T-cell (primary cell): ENCODE data around the gene DAZL. TPM values are rescaled to one million over a fixed set of nuclear protein-coding genes. Genes with fewer than 3 reads are reported as not detected.

Experiments used
- ATAC-seq, 4 experiments: fragments of 200-7000 bp in 3 of 4; fragments of 150-1000 bp in 1 of 4; cut with Tn5 transposase; replicated peaks in 1 of 4; 1 replicate in 3 of 4; 2 replicates in 1 of 4; pipeline ENCODE4 v1.10.0; 2021; ENCODE audit warnings: moderate library complexity in 3 of 4, mild to moderate bottlenecking in 2 of 4, moderate number of reproducible peaks in 1 of 4
- CTCF ChIA-PET, 2 donors: fragments of 300-600 bp; sonication (Branson Sonifier 250); formaldehyde crosslinking; loops; one replicate each; lab custom pipeline; 2022; ENCODE audit warnings: antibody characterized with exemption in 2 of 2; lab: Charles Lee
- POLR2A ChIA-PET, 2 donors: fragments of 300-600 bp; sonication (Branson Sonifier 250); formaldehyde crosslinking; loops; one replicate each; lab custom pipeline; 2022; ENCODE audit warnings: antibody characterized with exemption in 2 of 2; lab: Charles Lee
- DNase-seq, 35 experiments: peaks; one replicate each; pipeline versions ENCODE4 v3.0.0 to v3.0.0-alpha.2; 2013 to 2023
- H3K27ac ChIP-seq: one replicate; pipeline ENCODE4 v1.5.1; 2013; ENCODE audit warnings: low read length
- H3K27me3 ChIP-seq, 2 experiments: replicated peaks in 1 of 2; 1 replicate in 1 of 2; 2 replicates in 1 of 2; pipeline versions ENCODE4 v1.6.1 to v1.7.0; 2013; ENCODE audit warnings: low read length in 1 of 2, mixed read lengths in 1 of 2; ENCODE audit not compliant: control insufficient read depth in 2 of 2, insufficient read depth in 2 of 2; ENCODE audit errors: extremely low read depth in 1 of 2
- H3K36me3 ChIP-seq, 2 donors: 1 replicate in 1 of 2; 2 replicates in 1 of 2; pipeline versions ENCODE4 v1.6.1 to v1.7.0; 2013; ENCODE audit warnings: low read length in 1 of 2; ENCODE audit not compliant: control insufficient read depth in 2 of 2, insufficient read depth in 1 of 2; ENCODE audit errors: extremely low read depth in 1 of 2
- H3K4me1 ChIP-seq, 2 experiments: 1 replicate in 1 of 2; 2 replicates in 1 of 2; pipeline versions ENCODE4 v1.6.1 to v1.7.0; 2013; ENCODE audit warnings: low read length in 2 of 2, mixed read lengths in 1 of 2; ENCODE audit not compliant: insufficient read depth in 2 of 2, control insufficient read depth in 1 of 2; ENCODE audit errors: extremely low read depth in 1 of 2
- H3K4me3 ChIP-seq, 2 donors: 1 replicate in 1 of 2; 2 replicates in 1 of 2; pipeline versions ENCODE4 v1.5.1 to v1.7.0; 2013; ENCODE audit warnings: mild to moderate bottlenecking in 2 of 2, low read length in 1 of 2, moderate library complexity in 1 of 2; ENCODE audit not compliant: control insufficient read depth in 1 of 2; ENCODE audit errors: extremely low read depth in 1 of 2
- H3K9me3 ChIP-seq: 2 replicates; pipeline ENCODE4 v1.7.0; 2013
- H3K27ac Mint-ChIP-seq, 2 donors: one replicate each; pipeline ENCODE4 v1.8.0; 2020 to 2021; ENCODE audit warnings: mild to moderate bottlenecking in 2 of 2, mixed read lengths in 2 of 2
- H3K27me3 Mint-ChIP-seq, 2 donors: one replicate each; pipeline ENCODE4 v1.8.0; 2021 to 2022; ENCODE audit warnings: mixed read lengths in 2 of 2
- H3K36me3 Mint-ChIP-seq: one replicate; pipeline ENCODE4 v1.8.0; 2021; ENCODE audit warnings: mixed read lengths
- H3K4me1 Mint-ChIP-seq, 3 donors: one replicate each; pipeline ENCODE4 v1.8.0; 2020 to 2022; ENCODE audit warnings: mixed read lengths in 3 of 3, mild to moderate bottlenecking in 1 of 3
- H3K4me3 Mint-ChIP-seq, 3 donors: one replicate each; pipeline ENCODE4 v1.8.0; 2020 to 2022; ENCODE audit warnings: mild to moderate bottlenecking in 3 of 3, mixed read lengths in 3 of 3, moderate library complexity in 3 of 3
- H3K9me3 Mint-ChIP-seq, 3 donors: one replicate each; pipeline ENCODE4 v1.8.0; 2020 to 2022; ENCODE audit warnings: mixed read lengths in 3 of 3
- WGBS: methylation state at CpG from one replicate; pipeline ENCODE4 v1.1.5; 2013; ENCODE audit warnings: missing lambda C conversion rate; ENCODE audit not compliant: insufficient coverage; 5-methylcytosine and 5-hydroxymethylcytosine counted together
- total RNA-seq, 35 experiments: library from RNA in 6 of 35; stranded (reverse) in 6 of 35; fragments of 120-200 nt in 1 of 35; gene quantifications; one replicate each; pipeline versions ENCODE4 v1.2.1 to v1.2.4 and lab custom pipeline; 2013 to 2026

The DAZL gene
- total RNA-seq (not detected), total RNA-seq (lab: John Stamatoyannopoulos, UW) (0 to 0.45 (median 0) reads per million in 29 experiments)
- not detected for total RNA-seq (2013)

- ChIA-PET POLR2A (no interaction called here), CTCF (interaction anchor here in 1 of 2 donors (0.6 kb wide), 1 partner anchor 808 kb away, joined by 7 read pairs; no protein-coding TSS in a partner anchor)
- Histone ChIP-seq H3K27ac (no peak within 1 kb of the TSS), H3K9me3 (no peaks in the 10 kb centered on the region), H3K36me3 (no peaks in the 10 kb centered on the region), H3K27me3 (no peaks in the 10 kb centered on the region), H3K4me3 (no peak within 1 kb of the TSS), H3K4me1 (no peaks in the 10 kb centered on the region)
- Mint-ChIP-seq H3K4me3 (no peak within 1 kb of the TSS), H3K27me3 (no peaks in the 10 kb centered on the region), H3K4me1 (peaks cover 0 to 2% (median 2%) of the 10 kb centered on the region in 3 donors), H3K36me3 (no peaks in the 10 kb centered on the region), H3K27ac (no peak within 1 kb of the TSS), H3K9me3 (no peaks in the 10 kb centered on the region)
- WGBS = 96% methylated on average over 51 of the region's 63 CpGs
- DNase-seq = no peak
- ATAC-seq = no peak
Measured at GRCh38 chr3:16604887-16605602, at the start of gene DAZL. DAZL (minus strand) TSS chr3:16605423; CDS start chr3:16605205, 218 bp downstream.

- Mint-ChIP-seq H3K4me1 (no peaks in the 10 kb centered on the region), H3K9me3 (no peaks in the 10 kb centered on the region), H3K27me3 (peaks cover 0 to 7% of the 10 kb centered on the region in 2 donors), H3K27ac (no peak overlapping the region), H3K4me3 (no peak overlapping the region), H3K36me3 (no peaks in the 10 kb centered on the region)
- ChIA-PET CTCF (interaction anchor here in 1 of 2 donors (0.6 kb wide), 1 partner anchor 63 kb away, joined by 3 read pairs; no protein-coding TSS in a partner anchor), POLR2A (no interaction called here)
- H3K27ac ChIP-seq = no peak overlapping the region
- no peaks in the 10 kb centered on the region for H3K9me3 ChIP-seq
- no peak for DNase-seq
- H3K27me3 ChIP-seq = no peaks in the 10 kb centered on the region
- H3K4me1 ChIP-seq = no peaks in the 10 kb centered on the region
- no peaks in the 10 kb centered on the region for H3K36me3 ChIP-seq
- H3K4me3 ChIP-seq = no peak overlapping the region
- WGBS = no CpG with 5 or more reads among the region's 1 CpG
- ATAC-seq = no peak
Measured at GRCh38 chr3:16654976-16655375, 49.8 kb upstream of the DAZL start.

GRCh38 chr3:16653712-16654111, 48.5 kb upstream of the DAZL start:
- Mint-ChIP-seq H3K27me3 (peaks cover 0 to 5% of the 10 kb centered on the region in 2 donors), H3K27ac (no peak overlapping the region), H3K36me3 (no peaks in the 10 kb centered on the region), H3K9me3 (no peaks in the 10 kb centered on the region), H3K4me1 (no peaks in the 10 kb centered on the region), H3K4me3 (no peak overlapping the region)
- H3K27me3 ChIP-seq = no peaks in the 10 kb centered on the region
- no peak for DNase-seq
- no peaks in the 10 kb centered on the region for H3K36me3 ChIP-seq
- no peaks in the 10 kb centered on the region for H3K9me3 ChIP-seq
- no peak overlapping the region for H3K27ac ChIP-seq
- POLR2A ChIA-PET = no interaction called here
- CTCF ChIA-PET = no interaction called here
- no CpG with 5 or more reads among the region's 4 CpGs for WGBS
- no peak overlapping the region for H3K4me3 ChIP-seq
- no peak for ATAC-seq
- H3K4me1 ChIP-seq = no peaks in the 10 kb centered on the region

- H3K9me3 Mint-ChIP-seq = no peaks in the 10 kb centered on the region
- ChIA-PET CTCF (interaction anchor here in 1 of 2 donors (0.6 kb wide), 1 partner anchor 405 kb away, joined by 3 read pairs; no protein-coding TSS in a partner anchor), POLR2A (no interaction called here)
- H3K27ac ChIP-seq = no peak overlapping the region
- H3K27me3 ChIP-seq = no peaks in the 10 kb centered on the region
- 85% methylated on average over 3 of the region's 4 CpGs for WGBS
- no peak overlapping the region for H3K4me3 ChIP-seq
- no peaks in the 10 kb centered on the region for H3K9me3 ChIP-seq
- ATAC-seq = no peak
- no peaks in the 10 kb centered on the region for H3K4me1 Mint-ChIP-seq
- no peaks in the 10 kb centered on the region for H3K36me3 Mint-ChIP-seq
- H3K27ac Mint-ChIP-seq = no peak overlapping the region
- no peaks in the 10 kb centered on the region for H3K27me3 Mint-ChIP-seq
- H3K36me3 ChIP-seq = no peaks in the 10 kb centered on the region
- no peak overlapping the region for H3K4me3 Mint-ChIP-seq
- H3K4me1 ChIP-seq = no peaks in the 10 kb centered on the region
- no peak for DNase-seq
Measured at GRCh38 chr3:16647668-16648067, 42.4 kb upstream of the DAZL start.

GRCh38 chr3:16639806-16640205, 34.6 kb upstream of the DAZL start:
- ChIA-PET POLR2A (no interaction called here), CTCF (no interaction called here)
- Mint-ChIP-seq H3K4me1 (no peaks in the 10 kb centered on the region), H3K27me3 (peaks cover 0 to 2% of the 10 kb centered on the region in 2 donors), H3K36me3 (no peaks in the 10 kb centered on the region), H3K9me3 (no peaks in the 10 kb centered on the region), H3K4me3 (no peak overlapping the region), H3K27ac (no peak overlapping the region)
- H3K27ac ChIP-seq = no peak overlapping the region
- no peaks in the 10 kb centered on the region for H3K9me3 ChIP-seq
- no peaks in the 10 kb centered on the region for H3K4me1 ChIP-seq
- 72% methylated on average over 2 of the region's 2 CpGs for WGBS
- no peak for ATAC-seq
- no peak overlapping the region for H3K4me3 ChIP-seq
- no peak for DNase-seq
- H3K36me3 ChIP-seq = no peaks in the 10 kb centered on the region
- H3K27me3 ChIP-seq = no peaks in the 10 kb centered on the region

GRCh38 chr3:16633948-16634347, 28.7 kb upstream of the DAZL start:
- no peaks in the 10 kb centered on the region for H3K4me1 ChIP-seq
- H3K9me3 Mint-ChIP-seq = no peaks in the 10 kb centered on the region
- CTCF ChIA-PET = no interaction called here
- no peak overlapping the region for H3K27ac Mint-ChIP-seq
- POLR2A ChIA-PET = no interaction called here
- H3K4me3 Mint-ChIP-seq = no peak overlapping the region
- H3K4me3 ChIP-seq = no peak overlapping the region
- H3K36me3 Mint-ChIP-seq = no peaks in the 10 kb centered on the region
- DNase-seq (no peak), ATAC-seq (no peak)
- H3K9me3 ChIP-seq = no peaks in the 10 kb centered on the region
- H3K36me3 ChIP-seq = no peaks in the 10 kb centered on the region
- H3K27me3 Mint-ChIP-seq = peaks cover 3 to 5% of the 10 kb centered on the region in 2 donors
- H3K27me3 ChIP-seq = no peaks in the 10 kb centered on the region
- WGBS = 22% methylated on average over 1 of the region's 3 CpGs
- no peak overlapping the region for H3K27ac ChIP-seq
- H3K4me1 Mint-ChIP-seq = peaks cover 0 to 7% (median 0%) of the 10 kb centered on the region in 3 donors
